Activated T-cell treated with anti-CD3 and anti-CD28 coated beads for 48 hours (primary cell): ENCODE measurements around the gene CHST8.

Experiments
- DNase-seq: peaks from one replicate; pipeline ENCODE4 v3.0.0-alpha.2; 2020; ENCODE audit warnings: low read depth

CHST8 gene

GRCh38 chr19:33769208-33769607, 147.5 kb downstream of the CHST8 start:
- DNase-seq, result no peak

- DNase-seq, result no peak
These were observed 148.4 kb downstream of the CHST8 start for GRCh38 chr19:33770107-33770506.

- peak; percentile 65 for DNase-seq
These were observed 149.8 kb downstream of the CHST8 start for GRCh38 chr19:33771384-33772101.

- no peak for DNase-seq
These were observed 150.5 kb downstream of the CHST8 start for GRCh38 chr19:33772102-33772857.

GRCh38 chr19:33772858-33773180, 151.1 kb downstream of the CHST8 start:
- DNase-seq, result no peak

- DNase-seq, result no peak
These were observed 152.2 kb downstream of the CHST8 start for GRCh38 chr19:33773704-33774624.

- DNase-seq, result no peak
These were observed 153.0 kb downstream of the CHST8 start for GRCh38 chr19:33774751-33775150.

GRCh38 chr19:33775731-33776487, 154.2 kb downstream of the CHST8 start:
- no peak for DNase-seq

GRCh38 chr19:33777351-33777750, 155.6 kb downstream of the CHST8 start:
- no peak for DNase-seq

GRCh38 chr19:33777753-33778088, 156.0 kb downstream of the CHST8 start:
- no peak for DNase-seq

- peak; percentile 86 for DNase-seq
These were observed 156.5 kb downstream of the CHST8 start for GRCh38 chr19:33778089-33778791.

GRCh38 chr19:33779849-33780248, 158.1 kb downstream of the CHST8 start:
- no peak for DNase-seq

- no peak for DNase-seq
These were observed 158.5 kb downstream of the CHST8 start for GRCh38 chr19:33780251-33780650.

- no peak for DNase-seq
These were observed 159.0 kb downstream of the CHST8 start for GRCh38 chr19:33780746-33781145.

- DNase-seq, result no peak
These were observed 159.7 kb downstream of the CHST8 start for GRCh38 chr19:33781415-33781935.

- no peak for DNase-seq
These were observed 160.2 kb downstream of the CHST8 start for GRCh38 chr19:33781996-33782395.

GRCh38 chr19:33784432-33784831, 162.7 kb downstream of the CHST8 start:
- no peak for DNase-seq

GRCh38 chr19:33785795-33786194, 164.0 kb downstream of the CHST8 start:
- DNase-seq, result no peak

- DNase-seq, result no peak
These were observed 166.9 kb downstream of the CHST8 start for GRCh38 chr19:33788676-33789075.

GRCh38 chr19:33789344-33789743, 167.6 kb downstream of the CHST8 start:
- no peak for DNase-seq
